Cardiac muscle cell (in vitro differentiated cells and primary cell): Measurements from ENCODE around the gene ESPL1. TPM values are rescaled to one million over a fixed set of nuclear protein-coding genes. Genes with fewer than 3 reads are reported as not detected.
"Not testable (repeated sequence)": the region's sequence is repeated elsewhere in the genome, so short reads cannot be mapped to it uniquely, and the experiment has no call there.

ENCODE experiments used
- DNase-seq, 2 donors: peaks; one replicate each; pipeline versions ENCODE4 v3.0.0 to v3.0.0-alpha.2; 2010 to 2017; ENCODE audit warnings: low read depth in 1 of 2, low spot score in 1 of 2
- H3K27ac ChIP-seq: fragments of 200-600 bp; sonication (generic); 2 replicates; pipeline ENCODE4 v1.5.1; 2016
- H3K27me3 ChIP-seq: fragments of 200-600 bp; sonication (generic); 2 replicates; pipeline ENCODE4 v1.6.0; 2016; ENCODE audit warnings: control low read depth
- H3K36me3 ChIP-seq: fragments of 200-600 bp; sonication (generic); 2 replicates; pipeline ENCODE4 v1.5.1; 2016; ENCODE audit warnings: control low read depth
- H3K4me1 ChIP-seq: fragments of 200-600 bp; sonication (generic); 2 replicates; pipeline ENCODE4 v1.8.1; 2017; ENCODE audit warnings: low read depth, mild to moderate bottlenecking, mixed run types
- H3K4me3 ChIP-seq: fragments of 200-600 bp; sonication (generic); 2 replicates; pipeline ENCODE4 v1.5.1; 2016; ENCODE audit warnings: mild to moderate bottlenecking
- H3K9me3 ChIP-seq: fragments of 200-600 bp; sonication (generic); 2 replicates; pipeline ENCODE4 v1.5.1; 2017; ENCODE audit warnings: low read depth, mild to moderate bottlenecking, control low read depth
- CTCF ChIP-seq: IDR thresholded peaks from 2 replicates; pipeline ENCODE4 v1.5.1; 2012; ENCODE audit warnings: low read depth, mild to moderate bottlenecking, low read length
- polyA plus RNA-seq: library from polyadenylated mRNA; unstranded; fragments of >200 nt; fragmentation: Nextera tagmentation; extraction: Ambion mirVana; gene quantifications from 2 replicates; pipeline ENCODE4 v1.2.1, GENCODE V29; 2016
- total RNA-seq: library from RNA; depleted of rRNA; stranded (reverse); fragments of >200 nt; gene quantifications from 2 replicates; pipeline ENCODE4 v1.2.3, GENCODE V29; 2016

The ESPL1 gene
- total and polyA plus RNA-seq, 2 experiments from 2014 or later = 1.3 to 23.9 TPM

GRCh38 chr12:53327435-53328042 is 59.4 kb downstream of the ESPL1 start:
- no peaks in the 10 kb centered on the region for H3K36me3 ChIP-seq
- peaks cover 7% of the 10 kb centered on the region for H3K27me3 ChIP-seq
- TF ChIP-seq CTCF = peak; percentile 49
- H3K27ac ChIP-seq = no peak overlapping the region
- H3K4me3 ChIP-seq = no peak overlapping the region
- no peaks in the 10 kb centered on the region for H3K9me3 ChIP-seq
- peaks cover 10% of the 10 kb centered on the region for H3K4me1 ChIP-seq
- DNase-seq = peak in 1 of 2 donors; percentile 48

- Histone ChIP-seq H3K36me3 (no peaks in the 10 kb centered on the region), H3K9me3 (no peaks in the 10 kb centered on the region), H3K27ac (no peak overlapping the region), H3K27me3 (peaks cover 7% of the 10 kb centered on the region), H3K4me1 (peaks cover 10% of the 10 kb centered on the region), H3K4me3 (no peak overlapping the region)
- no peak for DNase-seq
- TF ChIP-seq CTCF = no peak
Measured at GRCh38 chr12:53328043-53328435, 59.9 kb downstream of the ESPL1 start.

- Histone ChIP-seq H3K9me3 (no peaks in the 10 kb centered on the region), H3K27ac (no peak overlapping the region), H3K4me1 (no peaks in the 10 kb centered on the region), H3K4me3 (no peak overlapping the region), H3K27me3 (peaks cover 6% of the 10 kb centered on the region), H3K36me3 (no peaks in the 10 kb centered on the region)
- no peak for DNase-seq
- TF ChIP-seq CTCF = no peak
Measured at GRCh38 chr12:53330671-53331070, 62.6 kb downstream of the ESPL1 start.

GRCh38 chr12:53332339-53332738 is 64.2 kb downstream of the ESPL1 start:
- H3K36me3 ChIP-seq, H3K27me3 ChIP-seq, DNase-seq, H3K27ac ChIP-seq, H3K4me3 ChIP-seq, H3K4me1 ChIP-seq, H3K9me3 ChIP-seq: not testable (repeated sequence)

GRCh38 chr12:53332744-53333143 is 64.6 kb downstream of the ESPL1 start:
- Histone ChIP-seq H3K9me3 (no peaks in the 10 kb centered on the region), H3K27ac (no peak overlapping the region), H3K36me3 (no peaks in the 10 kb centered on the region), H3K4me1 (peaks cover 2% of the 10 kb centered on the region), H3K4me3 (no peak overlapping the region), H3K27me3 (no peaks in the 10 kb centered on the region)
- no peak for TF ChIP-seq CTCF
- no peak for DNase-seq

GRCh38 chr12:53333289-53333688 is 65.2 kb downstream of the ESPL1 start:
- H3K36me3 ChIP-seq = no peaks in the 10 kb centered on the region
- TF ChIP-seq CTCF = no peak
- H3K4me3 ChIP-seq = no peak overlapping the region
- DNase-seq = no peak
- H3K9me3 ChIP-seq = no peaks in the 10 kb centered on the region
- no peaks in the 10 kb centered on the region for H3K27me3 ChIP-seq
- peaks cover 8% of the 10 kb centered on the region for H3K4me1 ChIP-seq
- H3K27ac ChIP-seq = no peak overlapping the region
